ENCODE results near the gene IL15.
"Not testable (repeated sequence)": the region's sequence is repeated elsewhere in the genome, so short reads cannot be mapped to it uniquely, and the experiment has no call there.

Gene IL15

DNA sequence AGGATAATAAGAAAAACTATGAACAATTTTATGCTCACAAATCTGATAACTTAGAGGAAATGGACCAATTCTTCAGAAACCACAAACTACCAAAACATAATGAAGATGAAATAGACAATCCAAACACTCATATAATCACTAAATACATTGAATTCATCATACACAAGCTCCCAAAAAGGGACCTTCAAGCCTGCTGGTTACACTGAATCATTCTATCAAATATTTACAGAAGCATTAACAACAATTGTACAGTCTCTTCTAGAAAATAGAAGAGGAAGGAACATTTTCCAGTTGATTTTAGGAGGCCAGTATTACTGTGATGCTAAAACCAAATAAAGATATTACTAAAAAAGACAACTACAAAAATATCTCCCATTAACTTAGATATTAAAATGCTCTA, 88.3 kb downstream of the IL15 start:
- Histone ChIP-seq H3K4me3 (no peak overlapping the region), H3K9me3 (replicated peaks in 1 of 11) (no peaks in the 10 kb centered on the region), H3K27me3 (no peaks in the 10 kb centered on the region), H3K27ac (no peak overlapping the region), H3K4me2 (no peak overlapping the region), H4K20me1 (no peaks in the 10 kb centered on the region), H3K36me3 (no peaks in the 10 kb centered on the region), H3K4me1 (no peaks in the 10 kb centered on the region), H3K9ac (no peak overlapping the region)
- no peak for TF ChIP-seq Cebpa-rat (IDR thresholded peaks at IDR 0.05)

DNA sequence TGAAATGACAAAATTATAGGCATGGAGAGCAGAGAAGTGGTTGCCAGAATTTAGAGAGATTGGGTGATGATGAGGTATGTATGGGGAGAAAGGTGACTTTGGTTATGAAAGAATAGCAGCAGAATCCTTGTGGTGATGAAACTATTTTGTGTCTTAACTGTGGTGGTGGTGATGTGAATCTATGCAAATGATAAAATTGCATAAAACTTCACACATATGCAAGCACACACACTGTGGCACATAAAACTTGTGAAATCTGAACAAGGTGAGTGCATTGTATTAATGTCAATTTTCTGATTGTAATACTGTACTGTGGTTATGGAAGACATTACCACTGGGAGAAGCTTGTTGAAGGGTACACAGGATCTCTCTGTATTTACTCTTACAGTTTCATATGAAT, 91.0 kb downstream of the IL15 start:
- Histone ChIP-seq H4K20me1 (no peaks in the 10 kb centered on the region), H3K4me2 (no peak overlapping the region), H3K4me1 (no peaks in the 10 kb centered on the region), H3K27me3 (no peaks in the 10 kb centered on the region), H3K27ac (no peak overlapping the region), H3K9ac (no peak overlapping the region), H3K36me3 (no peaks in the 10 kb centered on the region), H3K4me3 (no peak overlapping the region), H3K9me3 (replicated peaks in 1 of 11) (no peaks in the 10 kb centered on the region)
- TF ChIP-seq Cebpa-rat (IDR thresholded peaks at IDR 0.05): no peak

DNA sequence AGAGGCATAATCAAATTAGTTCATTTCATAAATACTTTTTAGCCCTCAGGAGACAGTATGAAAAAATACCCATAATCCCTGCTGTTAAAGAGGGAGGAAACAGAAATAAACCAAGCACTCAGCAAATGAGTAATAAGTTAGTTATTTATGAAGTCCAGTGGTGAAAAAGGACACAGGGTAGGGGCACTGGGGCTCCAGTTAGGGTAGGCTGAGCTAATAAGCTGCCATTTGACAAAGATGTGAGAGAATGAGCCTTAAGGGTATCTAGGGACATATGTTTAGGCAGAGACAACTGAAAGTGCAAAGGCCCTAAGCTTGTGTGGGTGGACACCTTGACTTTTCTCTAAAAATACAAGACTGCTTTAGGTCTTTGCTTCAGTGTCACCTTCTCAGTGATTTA, 94.4 kb downstream of the IL15 start:
- Histone ChIP-seq H3K9me3 (replicated peaks in 1 of 11) (no peaks in the 10 kb centered on the region), H3K4me2 (no peak overlapping the region), H3K9ac (no peak overlapping the region), H3K4me1 (no peaks in the 10 kb centered on the region), H3K4me3 (no peak overlapping the region), H3K27ac (no peak overlapping the region), H3K36me3 (no peaks in the 10 kb centered on the region), H3K27me3 (no peaks in the 10 kb centered on the region), H4K20me1 (no peaks in the 10 kb centered on the region)
- TF ChIP-seq Cebpa-rat (IDR thresholded peaks at IDR 0.05): no peak

DNA sequence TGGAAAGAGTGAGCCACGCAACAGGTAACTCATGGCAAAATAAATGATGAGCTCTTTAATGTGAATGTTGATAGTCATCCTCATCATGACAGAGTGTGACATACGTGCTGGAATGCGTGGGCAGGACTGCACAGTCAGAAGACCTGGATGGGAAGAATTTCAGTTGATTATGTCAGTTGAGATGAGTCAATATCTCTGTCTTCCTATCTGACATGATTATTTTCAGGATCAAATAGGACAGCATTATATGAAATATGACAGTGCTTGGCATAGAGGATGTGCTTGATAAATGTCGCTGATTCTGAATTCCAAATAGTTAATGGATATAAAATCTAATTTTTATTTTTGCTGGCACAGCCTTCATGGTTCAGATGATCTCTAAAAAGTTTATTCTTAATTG, 95.1 kb downstream of the IL15 start:
- no peaks in the 10 kb centered on the region for H3K4me1 ChIP-seq
- no peak for TF ChIP-seq Cebpa-rat (IDR thresholded peaks at IDR 0.05)
- H3K27ac ChIP-seq: no peak overlapping the region
- H3K9me3 ChIP-seq (replicated peaks in 1 of 11): no peaks in the 10 kb centered on the region
- no peak overlapping the region for H3K4me3 ChIP-seq
- no peak overlapping the region for H3K4me2 ChIP-seq
- H3K36me3 ChIP-seq: no peaks in the 10 kb centered on the region
- H4K20me1 ChIP-seq: no peaks in the 10 kb centered on the region
- H3K9ac ChIP-seq: no peak overlapping the region
- no peaks in the 10 kb centered on the region for H3K27me3 ChIP-seq

DNA sequence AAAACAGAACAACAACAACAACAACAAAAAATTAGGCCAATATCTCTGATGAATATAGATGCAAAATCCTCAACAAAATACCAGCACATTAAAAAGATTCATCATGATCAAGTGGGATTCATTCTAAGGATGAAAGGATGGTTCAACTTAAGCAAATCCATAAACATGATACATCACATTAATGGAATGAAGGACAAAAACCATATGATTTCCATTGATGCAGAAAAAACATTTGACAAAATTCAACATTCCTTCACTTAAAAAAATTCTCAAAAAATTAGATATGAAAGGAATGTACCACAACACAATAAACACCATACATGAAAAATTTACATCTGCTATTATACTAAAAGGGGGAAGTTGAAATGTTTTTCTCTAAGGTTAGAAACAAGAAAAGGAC, 103.3 kb downstream of the IL15 start:
- Histone ChIP-seq H3K4me3 (no peak overlapping the region), H3K4me1 (no peaks in the 10 kb centered on the region), H3K27ac (no peak overlapping the region), H3K9me3 (replicated peaks in 1 of 11) (peaks cover 0 to 7% (median 0%) of the 10 kb centered on the region in 11 experiments; a peak in 3 of 22 replicates), H4K20me1 (no peaks in the 10 kb centered on the region), H3K4me2 (no peak overlapping the region), H3K36me3 (no peaks in the 10 kb centered on the region), H3K9ac (no peak overlapping the region), H3K27me3 (no peaks in the 10 kb centered on the region)
- TF ChIP-seq Cebpa-rat (IDR thresholded peaks at IDR 0.05): no peak

DNA sequence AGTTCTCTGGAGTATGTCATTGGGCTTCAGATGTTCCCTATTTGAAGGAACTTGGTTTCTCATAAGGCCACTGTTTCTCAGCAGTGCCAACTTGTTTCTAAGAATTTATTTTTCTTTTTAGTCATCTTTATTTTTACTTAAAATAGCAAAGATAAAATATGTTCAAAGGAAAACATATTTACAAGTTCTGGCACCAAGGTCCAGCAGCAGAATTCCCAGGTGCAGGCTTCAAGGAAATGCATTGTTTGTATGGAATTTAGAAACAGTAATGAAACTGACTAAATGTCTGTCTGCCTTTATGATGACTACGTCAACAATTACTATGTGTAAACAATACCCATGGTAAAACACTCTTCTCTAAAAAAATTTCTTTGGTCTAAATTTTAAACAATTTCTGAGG, 109.6 kb downstream of the IL15 start:
- no peaks in the 10 kb centered on the region for H3K27me3 ChIP-seq
- no peak for TF ChIP-seq Cebpa-rat (IDR thresholded peaks at IDR 0.05)
- H3K4me3 ChIP-seq: no peak overlapping the region
- no peak overlapping the region for H3K4me2 ChIP-seq
- no peak overlapping the region for H3K9ac ChIP-seq
- peaks cover 0 to 7% (median 0%) of the 10 kb centered on the region in 11 experiments; a peak in 3 of 22 replicates for H3K9me3 ChIP-seq (replicated peaks in 1 of 11)
- H3K4me1 ChIP-seq: no peaks in the 10 kb centered on the region
- H3K36me3 ChIP-seq: no peaks in the 10 kb centered on the region
- H4K20me1 ChIP-seq: no peaks in the 10 kb centered on the region
- H3K27ac ChIP-seq: no peak overlapping the region

DNA sequence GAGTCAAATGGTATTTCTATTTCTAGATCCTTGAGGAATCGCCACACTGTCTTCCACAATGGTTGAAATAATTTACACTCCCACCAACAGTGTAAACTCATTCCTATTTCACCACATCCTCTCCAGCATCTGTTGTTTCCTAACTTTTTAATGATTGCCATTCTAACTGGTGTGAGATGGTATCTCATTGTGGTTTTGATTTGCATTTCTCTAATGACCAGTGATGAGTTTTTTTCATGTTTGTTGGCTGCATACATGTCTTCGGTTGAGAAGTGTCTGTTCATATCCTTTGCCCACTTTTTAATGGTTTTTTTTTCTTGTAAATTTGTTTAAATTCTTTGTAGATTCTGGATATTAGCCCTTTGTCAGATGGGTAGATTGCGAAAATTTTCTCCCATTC, 115.4 kb downstream of the IL15 start:
- H3K9me3 ChIP-seq (replicated peaks in 1 of 11); H3K36me3 ChIP-seq; H4K20me1 ChIP-seq; H3K4me3 ChIP-seq; H3K9ac ChIP-seq; H3K27ac ChIP-seq; H3K4me1 ChIP-seq; H3K27me3 ChIP-seq; H3K4me2 ChIP-seq: not testable (repeated sequence)

DNA sequence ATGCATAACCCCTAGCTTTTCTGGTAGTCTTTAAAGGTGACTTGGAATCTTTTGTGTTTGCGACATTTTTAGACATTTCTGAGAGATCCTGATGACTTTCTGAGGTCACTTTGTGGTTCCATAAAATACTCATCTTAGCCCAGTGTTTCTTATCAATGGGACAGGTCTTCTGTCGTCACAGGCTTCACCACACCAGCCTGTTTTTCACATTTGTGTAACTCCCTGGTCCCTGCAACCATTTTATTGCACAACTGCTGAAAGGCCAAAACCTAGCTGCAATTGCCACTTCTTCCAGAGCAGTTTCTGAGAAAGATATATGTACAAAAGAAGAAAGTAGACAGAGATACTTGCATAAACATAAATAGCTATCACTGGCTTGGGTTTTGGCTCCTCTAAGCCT, 120.9 kb downstream of the IL15 start:
- Histone ChIP-seq H3K4me3 (no peak overlapping the region), H3K9me3 (replicated peaks in 1 of 11) (no peaks in the 10 kb centered on the region; a peak in 1 of 22 replicates), H3K27me3 (no peaks in the 10 kb centered on the region), H3K36me3 (no peaks in the 10 kb centered on the region), H3K27ac (no peak overlapping the region), H4K20me1 (no peaks in the 10 kb centered on the region), H3K9ac (no peak overlapping the region), H3K4me2 (no peak overlapping the region), H3K4me1 (peaks cover 0 to 7% (median 0%) of the 10 kb centered on the region in 10 experiments; a peak in 3 of 20 replicates)
- 0 out of 22 replicates have a peak, but pooled peaks of 1 of the 11 experiments have one; percentile 25 for TF ChIP-seq Cebpa-rat (IDR thresholded peaks at IDR 0.05)

DNA sequence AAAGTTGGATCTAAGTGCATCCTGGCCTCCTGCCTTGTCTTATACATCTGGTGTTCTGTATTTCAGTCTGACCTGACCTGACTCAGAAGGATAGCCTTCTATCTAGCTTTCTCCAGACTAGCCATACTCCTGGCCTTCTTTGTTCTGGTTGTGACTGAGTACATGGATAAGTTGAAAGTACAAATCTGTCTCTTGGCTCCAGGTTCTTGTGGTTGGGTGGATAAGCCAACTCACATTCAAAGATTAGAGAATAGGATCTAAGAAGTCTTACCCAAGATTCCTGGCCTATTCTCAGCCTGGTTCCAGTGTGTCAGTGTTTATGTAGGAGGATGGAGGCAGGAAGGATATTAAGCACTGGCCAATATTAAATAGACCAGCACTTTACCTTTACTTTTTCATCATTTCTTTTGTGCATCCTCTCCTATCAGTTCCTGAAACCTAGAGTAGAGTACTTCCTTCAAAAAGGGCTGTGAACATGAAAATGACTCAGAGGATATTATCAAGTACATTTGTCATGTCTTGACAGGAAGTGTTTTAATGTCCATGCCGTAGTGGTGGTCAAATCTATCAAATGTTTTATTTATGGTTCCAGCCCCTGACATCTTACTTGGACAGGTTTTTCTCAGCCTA, 123.5 kb downstream of the IL15 start:
- H4K20me1 ChIP-seq: no peaks in the 10 kb centered on the region
- H3K27me3 ChIP-seq: no peaks in the 10 kb centered on the region
- H3K4me1 ChIP-seq: peaks cover 0 to 7% (median 0%) of the 10 kb centered on the region in 10 experiments; a peak in 3 of 20 replicates
- no peak overlapping the region for H3K9ac ChIP-seq
- H3K4me3 ChIP-seq: no peak overlapping the region
- peak overlapping the region in 3 of 11 experiments; percentile 1 to 19 (median 4); a peak in 2 of 22 replicates for H3K4me2 ChIP-seq
- H3K27ac ChIP-seq: no peak overlapping the region
- peaks cover 0 to 2% (median 0%) of the 10 kb centered on the region in 11 experiments; a peak in 2 of 22 replicates for H3K9me3 ChIP-seq (replicated peaks in 1 of 11)
- TF ChIP-seq Cebpa-rat (IDR thresholded peaks at IDR 0.05): no peak
- H3K36me3 ChIP-seq: no peaks in the 10 kb centered on the region

DNA sequence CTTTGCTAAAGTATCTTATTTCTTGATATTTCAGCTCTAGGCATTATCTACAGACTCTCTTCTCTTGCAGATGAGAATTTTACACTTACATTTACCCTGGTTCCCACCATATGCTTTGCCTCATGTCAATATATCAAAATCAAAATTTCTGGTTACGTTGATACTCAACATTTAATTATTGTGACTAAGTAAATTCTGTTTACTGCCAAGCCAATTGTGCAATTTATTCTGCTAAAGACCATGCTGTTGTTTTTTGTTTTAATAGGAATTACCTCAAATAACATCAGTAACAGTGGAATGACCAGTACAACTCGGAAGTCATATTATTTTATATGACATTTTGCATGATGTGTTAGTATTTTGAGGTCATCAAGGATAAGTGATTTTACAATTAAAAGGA, 125.5 kb downstream of the IL15 start:
- no peak overlapping the region for H3K9ac ChIP-seq
- peaks cover 0 to 7% (median 0%) of the 10 kb centered on the region in 10 experiments; a peak in 3 of 20 replicates for H3K4me1 ChIP-seq
- no peaks in the 10 kb centered on the region for H3K36me3 ChIP-seq
- H3K4me2 ChIP-seq: no peak overlapping the region
- no peak overlapping the region for H3K27ac ChIP-seq
- H4K20me1 ChIP-seq: no peaks in the 10 kb centered on the region
- no peaks in the 10 kb centered on the region for H3K27me3 ChIP-seq
- H3K4me3 ChIP-seq: no peak overlapping the region
- TF ChIP-seq Cebpa-rat (IDR thresholded peaks at IDR 0.05): no peak
- peaks cover 0 to 6% (median 0%) of the 10 kb centered on the region in 11 experiments; a peak in 1 of 22 replicates for H3K9me3 ChIP-seq (replicated peaks in 1 of 11)

All from BLaER1 treated with 17β-estradiol and CSF1 and Interleukin-3, amounts not matched to agents 10 nM and 100 nM (cell line).